GF-D8 (cell line): ENCODE measurements around the gene LCE5A.
"Not testable (repeated sequence)": the region's sequence is repeated elsewhere in the genome, so short reads cannot be mapped to it uniquely, and the experiment has no call there.

ENCODE experiments used
- DNase-seq: peaks from one replicate; lab custom pipeline; 2025; lab: John Stamatoyannopoulos, UW

The LCE5A gene, protein sequence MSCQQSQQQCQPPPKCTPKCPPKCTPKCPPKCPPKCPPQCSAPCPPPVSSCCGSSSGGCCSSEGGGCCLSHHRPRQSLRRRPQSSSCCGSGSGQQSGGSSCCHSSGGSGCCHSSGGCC

DNA sequence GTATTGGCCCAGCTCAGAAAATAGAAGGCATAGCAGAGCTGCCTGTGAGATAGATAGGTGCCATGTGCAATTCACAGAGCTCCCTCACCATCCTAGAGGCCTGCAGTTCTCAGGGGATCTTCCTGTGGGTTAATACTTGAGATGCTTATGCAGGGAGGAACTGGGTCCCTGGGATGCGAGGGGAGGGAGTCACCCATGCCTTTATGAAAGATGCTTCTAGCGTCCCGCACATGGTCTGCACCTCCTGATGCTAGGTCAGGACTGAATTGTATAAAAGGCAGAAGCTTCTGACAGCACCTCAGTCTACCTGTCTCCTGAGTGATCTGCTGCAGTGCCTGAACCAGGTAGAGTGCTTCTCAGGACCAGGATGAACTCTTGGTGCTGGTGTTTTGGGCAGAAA, at the start of gene LCE5A:
LCE5A (plus strand) TSS at position 301 of the 400 bp plus-strand sequence. CDS start 732 bp downstream, outside the sequence.
- DNase-seq = no peak

DNA sequence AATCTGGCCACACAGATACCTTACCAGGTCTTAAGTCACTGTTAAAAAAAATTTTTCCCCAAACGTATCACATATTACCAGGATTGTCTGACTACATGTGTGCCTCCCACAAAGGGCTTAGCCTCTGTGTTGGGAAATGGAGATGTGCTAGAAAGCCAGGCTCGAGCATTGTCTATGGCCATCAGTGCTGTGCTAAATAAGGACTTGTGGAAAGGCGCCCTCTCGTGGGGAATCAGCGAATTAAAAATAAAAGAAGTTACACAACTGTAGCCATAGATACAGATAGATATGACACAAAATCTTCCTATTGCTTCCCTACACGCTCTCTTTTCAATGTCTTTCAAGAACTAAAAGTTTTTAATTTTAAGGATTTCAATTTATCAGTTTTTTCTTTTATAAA, 49.1 kb upstream of the LCE5A start:
- peak; percentile 25 for DNase-seq

DNA sequence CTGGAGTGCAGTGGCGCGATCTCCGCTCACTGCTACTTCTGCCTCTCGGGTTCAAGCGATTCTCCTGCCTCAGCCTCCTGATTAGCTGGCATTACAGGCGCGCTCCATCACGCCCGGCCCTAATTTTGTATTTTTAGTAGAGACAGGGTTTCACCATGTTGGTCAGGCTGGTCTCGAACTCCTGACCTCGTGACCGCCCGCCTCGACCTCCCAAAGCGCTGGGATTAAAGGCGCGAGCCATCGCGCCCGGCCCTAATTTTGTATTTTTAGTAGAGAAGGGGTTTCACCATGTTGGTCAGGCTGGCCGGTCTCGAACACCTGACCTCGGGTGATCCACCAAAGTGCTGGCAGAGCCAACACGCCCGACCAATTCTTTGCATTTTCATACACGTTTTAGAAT, 48.0 kb upstream of the LCE5A start:
- DNase-seq = no peak

DNA sequence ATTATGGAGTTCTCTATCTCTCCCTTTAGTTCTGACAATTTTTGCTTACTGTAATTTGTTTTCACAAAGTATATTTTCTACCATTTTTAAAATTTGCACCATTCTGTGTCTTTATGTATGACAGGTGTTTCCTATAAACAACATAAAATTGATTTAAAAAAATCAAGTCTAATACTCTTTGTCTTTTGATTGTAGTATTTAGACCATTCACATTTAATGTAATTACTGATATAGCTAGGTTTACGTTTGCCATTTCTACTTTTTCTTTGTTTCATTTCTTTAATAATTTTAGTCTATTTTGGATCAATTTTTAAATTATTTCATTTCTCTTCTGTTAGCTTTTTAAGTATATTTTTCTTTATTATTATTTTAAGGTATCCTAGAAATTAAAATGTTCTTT, 44.4 kb upstream of the LCE5A start:
- DNase-seq = no peak

DNA sequence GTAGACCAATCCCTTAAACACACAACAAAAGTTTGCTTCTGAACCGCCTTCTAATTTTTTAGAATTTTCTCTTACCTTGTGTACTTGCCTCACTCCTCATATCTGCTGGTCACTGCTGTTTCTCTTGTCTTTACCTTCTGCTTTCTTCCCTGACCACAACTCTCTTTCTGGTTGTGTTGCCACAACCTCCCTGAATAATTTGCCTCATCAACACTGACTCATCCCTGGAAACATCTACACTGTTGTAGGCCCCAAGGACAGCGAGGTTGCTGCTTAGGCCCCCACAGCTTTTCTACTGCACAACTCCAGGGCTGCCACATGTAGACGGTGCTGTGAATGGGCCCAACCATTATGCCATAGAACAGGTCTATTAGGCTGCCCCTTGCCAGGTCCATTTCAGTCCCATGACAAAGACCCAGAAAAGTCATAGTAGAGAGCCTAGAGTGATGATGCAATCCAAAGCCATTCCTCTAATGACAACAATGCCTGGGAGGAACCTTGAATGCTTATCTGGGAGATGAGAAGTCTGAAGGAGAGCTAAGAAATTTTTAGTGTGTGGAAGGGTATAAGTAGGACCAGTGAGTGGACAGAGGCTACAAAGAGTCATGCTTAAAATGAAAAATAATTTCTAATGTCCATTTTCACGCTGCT, 36.6 kb upstream of the LCE5A start:
- no peak for DNase-seq

DNA sequence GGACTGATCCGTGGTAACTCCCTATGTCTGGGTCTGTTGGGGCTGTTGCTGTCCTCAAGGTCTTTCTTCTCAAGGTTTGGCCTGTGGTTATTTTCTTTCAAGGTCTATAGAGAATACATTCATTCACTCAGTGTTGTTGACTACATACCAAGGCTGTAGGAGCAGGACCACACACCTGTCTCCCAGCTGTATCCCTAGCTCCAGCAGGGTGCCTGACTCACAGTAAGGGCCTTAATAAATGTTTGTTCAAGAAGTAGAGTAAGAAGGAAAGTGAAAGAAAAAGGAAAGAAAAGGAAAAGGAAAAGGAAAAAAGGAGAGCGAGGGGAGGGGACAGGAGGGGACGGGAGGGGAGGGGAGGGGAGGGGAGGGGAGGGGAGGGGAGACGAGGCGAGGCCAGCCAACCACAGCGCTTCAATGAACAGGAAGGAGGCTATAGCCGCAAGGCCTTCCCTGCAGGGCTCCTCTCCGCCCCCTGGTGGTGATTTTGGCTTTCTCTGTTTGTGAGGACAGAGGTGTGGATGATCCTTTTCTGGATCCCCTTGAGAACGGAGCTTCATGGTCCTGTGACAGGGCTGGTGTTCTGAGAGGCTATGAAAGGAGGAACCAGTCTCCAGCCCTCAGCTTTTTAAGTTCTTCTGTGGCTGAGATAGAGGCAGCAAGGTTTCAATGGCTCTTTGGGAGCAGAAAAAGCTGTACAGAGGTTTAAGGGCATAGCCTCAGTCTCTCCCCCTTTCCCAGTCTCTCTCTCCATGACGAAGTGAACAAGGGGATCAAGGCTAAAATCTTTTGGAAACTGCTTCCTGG, 30.6 kb upstream of the LCE5A start:
- no peak for DNase-seq

DNA sequence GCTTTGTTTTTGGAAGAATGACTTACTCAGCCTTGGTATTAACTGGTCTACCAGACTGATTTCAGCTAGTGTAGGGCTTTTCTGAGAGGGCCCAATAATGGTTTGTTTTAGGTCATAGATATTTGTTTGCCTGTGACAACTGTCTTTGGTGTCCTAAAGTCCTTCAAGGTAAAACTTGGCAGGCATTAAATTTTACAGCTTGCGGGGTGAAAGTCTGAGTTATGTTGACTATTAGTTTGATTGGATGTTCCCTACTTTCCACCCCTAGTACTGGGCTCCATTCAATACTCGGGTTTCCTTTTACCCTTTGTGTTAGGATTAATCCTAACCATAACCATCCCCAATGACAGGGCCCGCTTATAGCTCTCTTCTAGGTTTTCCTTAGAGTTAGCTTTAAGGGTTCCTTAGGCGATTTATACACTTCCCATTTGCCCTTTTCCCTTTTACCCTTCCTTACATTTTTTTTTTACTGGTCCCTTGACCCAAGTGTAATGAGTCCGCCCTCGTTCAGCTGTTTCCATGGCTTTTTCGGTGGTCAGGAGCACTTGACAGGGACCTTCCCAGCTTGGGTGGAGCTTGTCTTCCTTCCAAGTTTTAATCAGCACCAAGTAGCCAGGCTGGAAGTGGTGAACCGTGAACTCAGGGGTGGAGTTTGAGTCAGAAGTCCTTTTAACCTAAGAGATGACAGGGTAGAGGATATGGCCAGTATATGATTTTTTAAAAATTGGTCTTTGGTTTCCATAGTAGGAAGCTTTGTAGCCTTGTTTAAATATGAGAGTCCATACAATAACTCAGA, 28.5 kb upstream of the LCE5A start:
- no peak for DNase-seq

DNA sequence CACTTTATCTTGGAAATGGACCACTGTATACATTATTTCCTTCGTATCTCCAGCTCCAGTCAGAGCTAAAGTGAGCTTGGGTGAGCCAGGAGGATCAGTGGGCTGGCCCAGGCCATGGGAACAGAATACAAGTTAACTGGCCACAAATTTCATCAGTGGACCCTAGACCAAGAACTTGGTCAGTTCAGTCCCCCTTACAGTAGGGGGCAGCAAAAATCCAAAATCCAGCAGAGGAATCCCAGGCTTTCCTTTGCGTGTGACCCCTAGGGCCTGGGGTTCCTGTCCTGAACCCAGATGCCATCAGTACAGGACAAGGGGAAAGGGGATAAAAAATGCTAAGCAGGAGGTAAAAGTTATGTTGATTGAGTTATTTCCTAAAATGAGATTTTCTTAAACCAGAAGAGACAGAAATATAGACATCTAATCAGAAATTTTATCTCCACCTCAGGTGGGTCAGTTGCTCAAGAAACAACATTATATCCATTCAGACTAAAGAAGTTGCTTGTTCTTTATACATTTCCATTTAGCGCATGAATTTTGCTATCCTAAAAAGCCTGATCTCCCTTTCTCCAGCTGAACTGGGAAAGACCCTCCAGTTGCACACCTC, 24.1 kb upstream of the LCE5A start:
- DNase-seq = no peak

DNA sequence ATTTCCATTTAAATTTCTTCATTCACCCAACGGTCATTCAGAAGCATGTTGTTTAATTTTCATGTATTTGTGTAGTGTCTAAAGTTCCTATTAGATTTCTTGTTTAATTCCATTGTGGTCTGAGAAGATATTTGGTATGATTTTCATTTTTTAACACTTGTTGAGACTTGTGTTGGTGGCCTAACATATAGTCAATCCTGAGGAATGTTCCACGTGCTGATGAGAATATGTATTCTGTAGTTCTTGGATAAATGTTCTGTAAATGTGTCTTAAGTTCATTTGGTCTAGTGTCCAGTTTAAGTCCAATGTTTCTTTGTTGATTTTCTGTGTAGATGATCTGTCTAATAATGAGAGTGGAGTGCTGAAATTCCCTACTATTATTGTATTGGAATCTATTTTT, 22.7 kb upstream of the LCE5A start:
- DNase-seq = no peak

DNA sequence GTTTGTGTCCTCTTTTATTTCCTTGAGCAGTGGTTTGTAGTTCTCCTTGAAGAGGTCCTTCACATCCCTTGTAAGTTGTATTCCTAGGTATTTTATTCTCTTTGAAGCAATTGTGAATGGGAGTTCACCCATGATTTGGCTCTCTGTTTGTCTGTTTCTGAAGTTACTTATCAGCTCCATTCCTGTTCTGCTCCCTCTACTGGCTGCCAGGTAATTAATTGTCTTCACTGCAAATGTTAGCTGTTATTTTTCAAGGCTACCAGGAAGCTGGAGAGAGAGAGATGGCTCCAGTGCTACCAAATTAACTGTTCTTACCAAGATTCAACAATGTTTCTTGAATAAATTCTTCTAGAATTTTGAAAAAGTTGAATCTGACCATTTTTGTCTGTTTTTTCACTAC, 19.1 kb upstream of the LCE5A start:
- not testable (repeated sequence) for DNase-seq

DNA sequence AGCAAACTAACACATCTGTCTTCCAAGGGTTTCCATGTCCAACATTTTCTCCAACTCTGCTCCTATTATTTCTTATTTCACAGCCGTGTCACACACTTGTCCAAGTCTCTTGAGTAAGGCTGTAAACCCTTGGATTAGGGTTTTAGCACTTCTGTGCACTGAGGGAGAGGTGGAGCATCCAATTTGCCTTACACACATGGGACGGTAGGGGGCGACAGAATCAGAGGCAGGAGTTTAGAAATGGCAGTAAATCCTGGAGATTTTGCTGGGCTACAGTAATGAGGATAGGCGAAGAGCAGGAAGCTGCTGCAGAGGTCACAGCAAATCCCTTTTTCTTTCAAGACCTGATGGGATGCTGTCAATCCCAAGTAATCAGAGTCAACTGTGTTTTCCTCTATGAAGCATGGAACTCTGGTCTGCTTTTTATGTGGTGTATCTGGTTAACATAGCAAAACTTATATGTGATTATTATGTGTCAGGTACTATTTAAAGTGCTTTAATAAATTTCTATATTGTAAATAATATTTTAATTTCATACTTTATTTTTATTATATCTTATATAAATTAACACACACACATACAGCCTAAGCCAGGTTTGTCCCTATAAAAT, 15.4 kb upstream of the LCE5A start:
- no peak for DNase-seq

DNA sequence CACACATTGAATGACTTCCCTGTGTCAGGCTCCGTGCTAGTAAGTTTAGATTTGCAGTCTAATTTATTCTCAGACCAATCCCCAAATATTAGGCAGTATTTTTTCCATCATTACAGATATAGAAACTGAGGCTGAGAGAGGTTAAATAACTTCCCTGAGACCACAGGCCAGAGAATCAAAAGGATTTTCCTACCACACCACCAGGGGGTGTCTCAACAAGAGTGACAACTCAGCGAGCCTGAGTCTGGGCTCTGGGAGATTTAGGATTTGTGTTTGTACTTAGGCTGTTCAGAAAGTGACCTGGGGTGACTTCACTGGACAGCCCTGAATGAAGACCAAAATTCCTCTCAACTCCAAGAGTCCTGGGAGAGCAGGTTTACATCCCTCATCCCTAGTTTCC, 13.3 kb upstream of the LCE5A start:
- no peak for DNase-seq

DNA sequence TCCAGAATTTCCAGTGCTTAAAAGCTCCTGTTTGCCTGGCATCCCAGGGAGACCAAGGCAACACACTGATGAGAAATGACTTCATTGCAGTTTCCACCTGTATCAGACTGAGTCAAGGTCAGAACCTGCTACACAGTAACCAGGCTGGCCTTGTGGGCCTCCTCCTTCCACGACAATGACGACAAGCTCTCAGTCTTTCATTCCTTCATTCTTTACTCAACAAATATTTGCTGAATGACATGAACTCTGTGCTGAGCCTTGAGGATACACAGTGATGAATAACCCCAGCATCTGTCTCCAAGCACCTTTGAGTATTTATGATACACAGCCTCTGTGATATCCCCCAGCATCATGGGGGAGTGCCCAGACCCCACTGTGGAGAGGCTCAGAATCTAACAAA, 8.9 kb upstream of the LCE5A start:
- DNase-seq = no peak

DNA sequence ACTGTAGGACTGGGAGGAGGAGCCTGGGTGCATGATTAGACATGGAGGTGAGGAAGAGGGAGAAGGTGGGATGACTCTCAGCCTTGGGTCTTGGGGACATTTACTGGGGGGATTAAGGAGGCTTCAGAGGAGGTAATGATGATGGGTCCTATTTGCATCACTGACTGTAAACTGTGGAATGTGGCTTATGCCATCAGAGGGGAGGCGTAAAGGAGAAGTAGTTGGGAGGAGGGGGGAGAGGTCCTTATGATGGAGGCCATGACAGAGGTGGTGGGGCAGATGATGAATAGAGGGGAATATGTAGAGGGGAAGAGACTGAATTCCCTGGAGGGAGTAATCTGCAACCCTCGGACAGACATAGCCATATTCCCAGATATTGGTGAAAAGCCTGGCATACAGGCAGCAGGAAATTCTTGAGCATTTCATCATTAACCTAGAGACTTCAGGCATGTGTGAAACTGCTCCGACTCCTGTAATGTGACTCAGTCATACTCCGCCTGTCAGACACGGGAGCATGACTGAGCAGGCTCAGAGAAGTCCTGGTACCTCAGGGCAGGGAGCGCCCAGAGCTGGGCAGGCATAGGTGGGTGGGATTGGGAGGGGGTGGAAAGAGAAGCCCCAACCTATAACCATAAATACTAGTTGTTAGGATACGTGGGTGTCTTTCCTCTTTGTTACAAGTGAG, 8.0 kb upstream of the LCE5A start:
- no peak for DNase-seq

DNA sequence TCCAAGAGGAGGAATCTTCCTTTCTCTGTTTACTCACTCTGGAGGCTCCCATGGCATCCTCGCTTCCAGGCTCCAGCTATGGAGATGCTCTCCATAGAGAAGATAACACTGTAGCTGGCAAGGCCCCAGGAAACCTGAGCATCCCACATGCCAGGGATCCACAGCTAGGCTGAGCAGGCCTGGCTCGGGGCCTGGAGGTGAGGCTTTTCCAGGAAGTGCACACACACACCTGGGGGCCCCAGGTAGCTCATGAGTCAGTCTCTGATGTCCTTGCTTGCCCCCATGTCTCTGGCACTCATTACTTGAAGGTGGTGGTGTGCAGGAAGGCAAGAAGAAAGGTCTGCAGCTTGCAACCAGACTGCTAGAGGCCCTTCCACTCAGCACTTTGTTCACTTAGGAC, 5.5 kb upstream of the LCE5A start:
- DNase-seq = no peak

DNA sequence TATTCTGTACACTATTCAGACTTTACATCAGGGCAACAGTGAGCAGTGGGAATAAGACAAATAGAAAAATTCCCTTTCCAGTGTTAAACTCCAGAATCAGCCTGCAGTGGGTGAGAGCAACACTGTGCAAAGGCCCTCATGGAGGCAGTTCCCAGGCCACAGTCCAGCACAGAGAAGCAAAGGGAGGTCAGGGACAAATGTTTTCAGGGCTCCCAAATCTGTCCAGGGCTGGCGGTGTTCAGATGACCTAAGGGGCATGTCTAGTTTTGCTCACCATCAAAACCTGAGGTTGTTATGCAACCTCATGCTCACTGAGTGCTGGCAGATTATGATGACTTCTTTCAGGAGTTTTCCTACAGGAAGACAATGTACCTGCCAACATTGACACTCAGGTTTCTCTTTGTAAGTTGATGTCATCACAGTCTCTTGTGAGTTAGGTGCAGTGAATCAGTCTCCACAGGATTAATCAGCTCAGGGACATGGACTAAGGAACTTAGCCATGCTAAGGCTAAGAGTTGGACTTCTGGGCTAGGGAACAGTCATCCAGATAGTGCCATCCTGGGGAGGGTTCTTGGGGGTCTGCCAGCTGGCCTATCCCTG, 3.6 kb upstream of the LCE5A start:
- no peak for DNase-seq

DNA sequence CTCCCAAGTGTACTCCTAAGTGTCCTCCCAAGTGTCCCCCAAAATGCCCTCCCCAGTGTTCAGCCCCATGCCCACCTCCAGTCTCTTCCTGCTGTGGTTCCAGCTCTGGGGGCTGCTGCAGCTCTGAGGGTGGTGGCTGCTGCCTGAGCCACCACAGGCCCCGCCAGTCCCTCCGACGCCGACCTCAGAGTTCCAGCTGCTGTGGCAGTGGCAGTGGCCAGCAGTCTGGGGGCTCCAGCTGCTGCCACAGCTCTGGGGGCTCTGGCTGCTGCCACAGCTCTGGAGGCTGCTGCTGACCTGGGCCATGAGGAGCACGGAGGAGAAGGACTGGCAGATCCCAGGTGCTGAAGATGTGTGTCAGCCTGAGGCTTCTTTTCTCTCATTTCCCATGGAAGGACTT, 993 bp downstream of the LCE5A start:
- no peak for DNase-seq

DNA sequence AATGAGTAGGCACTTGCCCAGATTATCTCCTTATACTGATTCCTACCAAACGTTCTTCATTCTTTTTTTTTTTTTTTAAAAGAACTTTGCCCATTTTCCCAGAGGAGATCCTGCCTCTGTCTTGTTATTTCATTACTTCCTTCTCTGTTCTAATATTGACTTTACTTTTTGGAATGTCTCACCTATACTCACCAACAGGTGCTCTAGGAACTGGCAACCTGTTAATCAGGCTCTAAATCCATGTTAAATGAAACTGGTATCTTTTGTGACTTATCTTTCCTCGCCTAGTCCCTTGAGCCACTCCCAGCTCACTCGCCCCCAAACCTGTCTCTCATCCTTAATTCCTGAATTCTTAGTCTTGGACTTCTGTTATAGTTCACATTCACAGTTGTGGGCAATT, 2.5 kb downstream of the LCE5A start:
- no peak for DNase-seq

DNA sequence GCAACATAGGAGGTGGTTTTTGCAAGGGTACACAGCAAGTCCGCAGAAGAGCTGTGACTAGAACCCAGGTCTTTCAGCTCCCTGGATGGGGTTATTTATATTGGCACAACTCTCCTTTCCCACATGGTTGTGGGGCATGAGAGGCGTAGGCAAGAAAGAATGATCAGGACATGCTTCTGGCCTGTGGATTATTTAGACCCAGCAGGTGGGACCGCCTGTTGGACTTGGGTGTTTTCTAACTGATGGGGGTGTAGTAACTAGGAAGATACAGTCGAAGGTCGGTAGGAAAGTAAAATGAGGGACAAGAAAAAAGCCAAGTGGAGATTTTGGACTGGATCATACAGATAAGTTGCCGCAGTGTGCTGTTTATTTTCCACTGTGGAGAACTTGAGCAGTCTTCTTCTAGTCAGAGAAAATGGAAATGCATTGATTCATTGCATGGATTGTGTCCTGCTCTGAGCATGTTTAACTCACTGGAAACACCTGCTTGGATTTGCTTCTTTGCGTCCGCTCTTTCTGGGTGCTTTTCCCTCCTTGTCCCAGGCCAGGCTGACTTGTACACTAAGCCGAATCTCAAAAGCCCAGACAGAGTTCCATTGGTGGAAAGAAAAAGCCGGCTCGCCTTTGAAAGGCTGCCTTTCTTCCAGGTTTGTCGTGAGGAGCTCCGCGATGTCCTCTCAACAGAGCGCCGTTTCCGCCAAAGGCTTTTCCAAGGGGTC, 4.3 kb downstream of the LCE5A start:
- no peak for DNase-seq

DNA sequence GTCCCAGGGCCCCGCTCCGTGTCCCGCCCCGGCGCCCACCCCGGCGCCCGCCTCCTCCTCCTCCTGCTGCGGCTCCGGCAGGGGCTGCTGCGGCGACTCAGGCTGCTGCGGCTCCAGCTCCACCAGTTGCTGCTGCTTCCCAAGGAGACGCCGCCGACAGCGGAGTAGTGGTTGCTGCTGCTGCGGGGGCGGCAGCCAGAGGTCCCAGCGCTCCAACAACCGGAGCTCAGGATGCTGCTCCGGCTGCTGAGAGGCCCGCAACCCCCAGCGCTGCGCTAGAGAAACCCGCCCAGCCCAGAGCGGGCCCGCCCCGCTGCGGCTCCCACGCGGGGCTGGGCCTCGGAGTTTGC, 4.8 kb downstream of the LCE5A start:
- DNase-seq = no peak
